Panc1 (cell line): ENCODE measurements around the gene KCTD1.

ENCODE experiments used
- CTCF ChIP-seq: fragments of 450-650 bp; IDR thresholded peaks from 2 replicates; pipeline ENCODE4 v1.5.1; 2017; ENCODE audit warnings: mild to moderate bottlenecking
- POLR2AphosphoS5 ChIP-seq: IDR thresholded peaks from 2 replicates; pipeline ENCODE4 v1.6.1; 2012; ENCODE audit warnings: mild to moderate bottlenecking, low read depth, low read length, moderate library complexity
- SIN3A ChIP-seq: IDR thresholded peaks from 2 replicates; pipeline ENCODE4 v1.6.1; 2012; ENCODE audit warnings: low read depth, mild to moderate bottlenecking, low read length, moderate library complexity, borderline replicate concordance; ENCODE audit not compliant: insufficient read depth

- TF ChIP-seq CTCF (no peak), SIN3A (no peak), POLR2AphosphoS5 (no peak)
Measured at GRCh38 chr18:26448714-26449159, 99.6 kb downstream of the KCTD1 start.
